OCI-LY1 (cell line): ENCODE data around the gene OPRM1.
"Not testable (repeated sequence)": the region's sequence is repeated elsewhere in the genome, so short reads cannot be mapped to it uniquely, and the experiment has no call there.

Experiments
- H2AFZ ChIP-seq: fragments of 200-600 bp; sonication (generic), shearing (Covaris generic); 2 replicates; pipeline ENCODE4 v1.6.0; 2014; ENCODE audit warnings: antibody characterized with exemption, mild to moderate bottlenecking, low read length
- H3F3A ChIP-seq: fragments of 200-600 bp; sonication (generic), shearing (Covaris generic); 2 replicates; pipeline ENCODE4 v1.6.0; 2014; ENCODE audit warnings: mild to moderate bottlenecking, antibody characterized with exemption, low read length, moderate library complexity; ENCODE audit not compliant: insufficient read depth
- H3K27ac ChIP-seq: fragments of 200-600 bp; sonication (generic); 2 replicates; pipeline ENCODE4 v1.5.1; 2014; ENCODE audit warnings: low read length, mixed run types, mild to moderate bottlenecking, low read depth; ENCODE audit not compliant: poor library complexity, severe bottlenecking
- H3K27me3 ChIP-seq: fragments of 200-600 bp; sonication (generic); 2 replicates; pipeline ENCODE4 v1.6.0; 2014; ENCODE audit warnings: antibody characterized with exemption, mild to moderate bottlenecking, low read length, moderate library complexity; ENCODE audit not compliant: insufficient read depth
- H3K36me3 ChIP-seq: fragments of 200-600 bp; sonication (generic); 2 replicates; pipeline ENCODE4 v1.6.1; 2014; ENCODE audit warnings: mild to moderate bottlenecking, antibody characterized with exemption, low read length, moderate library complexity, mixed read lengths; ENCODE audit not compliant: insufficient read depth
- H3K4me1 ChIP-seq: fragments of 200-600 bp; sonication (generic); 2 replicates; pipeline ENCODE4 v1.5.1; 2014; ENCODE audit warnings: mild to moderate bottlenecking, low read length, moderate library complexity; ENCODE audit not compliant: insufficient read depth, severe bottlenecking
- H3K4me2 ChIP-seq: fragments of 200-600 bp; sonication (generic), shearing (Covaris generic); 2 replicates; pipeline ENCODE4 v1.6.1; 2014; ENCODE audit warnings: low read length
- H3K4me3 ChIP-seq: fragments of 200-600 bp; sonication (generic); 2 replicates; pipeline ENCODE4 v1.5.1; 2014; ENCODE audit warnings: low read length, low read depth, mild to moderate bottlenecking, mixed read lengths; ENCODE audit not compliant: poor library complexity, severe bottlenecking
- H3K79me2 ChIP-seq: fragments of 200-600 bp; shearing (Covaris generic); 2 replicates; pipeline ENCODE4 v1.6.1; 2016; ENCODE audit warnings: mixed run types, low read length, mixed read lengths; ENCODE audit not compliant: insufficient read depth
- H3K9ac ChIP-seq: fragments of 200-600 bp; sonication (generic), shearing (Covaris generic); 2 replicates; pipeline ENCODE4 v1.6.1; 2014; ENCODE audit warnings: mild to moderate bottlenecking, low read length, mixed read lengths
- H3K9me2 ChIP-seq: fragments of 200-600 bp; sonication (generic), shearing (Covaris generic); 2 replicates; pipeline ENCODE4 v1.6.1; 2014; ENCODE audit warnings: low read depth, mild to moderate bottlenecking, low read length, mixed read lengths
- H3K9me3 ChIP-seq: fragments of 200-600 bp; shearing (Covaris generic); 2 replicates; pipeline ENCODE4 v1.6.1; 2014; ENCODE audit warnings: low read length, mixed read lengths
- H4K20me1 ChIP-seq: fragments of 200-600 bp; sonication (generic), shearing (Covaris generic); 2 replicates; pipeline ENCODE4 v1.6.0; 2016; ENCODE audit warnings: mild to moderate bottlenecking, low read length; ENCODE audit not compliant: insufficient read depth
- EZH2 ChIP-seq: fragments of 200-600 bp; sonication (generic), shearing (Covaris generic); IDR thresholded peaks from 2 replicates; pipeline ENCODE4 v1.8.0; 2017; ENCODE audit warnings: borderline replicate concordance, mixed run types, mild to moderate bottlenecking, antibody characterized with exemption, low read length, moderate library complexity, mixed read lengths
- TF ChIP-seq, protein P1 (sequence below): fragments of 200-600 bp; sonication (generic), shearing (Covaris generic); IDR thresholded peaks from 2 replicates; pipeline ENCODE4 v1.5.1; 2017; ENCODE audit warnings: mild to moderate bottlenecking, antibody characterized with exemption, low read length, moderate library complexity, mixed read lengths

OPRM1 gene

DNA sequence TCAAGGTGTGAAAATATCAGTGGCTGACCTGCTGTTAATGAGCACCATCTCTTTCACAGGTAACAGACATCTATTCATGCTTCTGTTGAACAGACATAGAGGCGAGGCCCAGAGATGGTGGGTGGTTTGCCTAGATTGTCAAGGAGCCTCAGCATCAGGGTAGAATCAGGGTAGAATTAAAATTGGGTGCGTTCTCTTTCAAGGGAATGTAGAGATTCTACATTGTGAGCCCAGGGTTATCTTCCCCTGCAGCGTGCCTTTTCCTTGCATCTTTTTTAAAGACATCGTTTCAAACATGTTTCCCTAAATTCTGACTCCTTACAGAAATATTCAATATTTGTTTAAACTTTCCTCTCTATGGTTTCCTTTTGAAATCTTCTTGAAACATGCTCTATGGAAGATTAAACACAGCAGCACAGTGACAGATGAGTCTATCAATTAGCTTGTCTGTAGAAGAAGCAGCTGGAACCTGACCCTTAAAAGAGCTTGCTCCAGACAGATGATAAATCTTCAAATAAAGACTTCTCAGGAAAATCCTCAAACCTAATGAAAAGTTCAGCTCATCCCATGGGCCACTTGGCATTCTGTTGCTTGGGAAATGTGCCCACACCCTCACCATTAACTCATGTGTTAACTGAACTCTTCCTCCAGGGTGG is 197.7 kb downstream of the OPRM1 start:
- H4K20me1 ChIP-seq: no peaks in the 10 kb centered on the region
- H3K9ac ChIP-seq: no peak overlapping the region
- no peak overlapping the region for H3K27ac ChIP-seq
- no peaks in the 10 kb centered on the region for H3K27me3 ChIP-seq
- no peak overlapping the region for H3K4me3 ChIP-seq
- no peaks in the 10 kb centered on the region for H3K79me2 ChIP-seq
- H3K4me2 ChIP-seq: no peak overlapping the region
- no peaks in the 10 kb centered on the region for H3K4me1 ChIP-seq
- TF ChIP-seq, protein P1, sequence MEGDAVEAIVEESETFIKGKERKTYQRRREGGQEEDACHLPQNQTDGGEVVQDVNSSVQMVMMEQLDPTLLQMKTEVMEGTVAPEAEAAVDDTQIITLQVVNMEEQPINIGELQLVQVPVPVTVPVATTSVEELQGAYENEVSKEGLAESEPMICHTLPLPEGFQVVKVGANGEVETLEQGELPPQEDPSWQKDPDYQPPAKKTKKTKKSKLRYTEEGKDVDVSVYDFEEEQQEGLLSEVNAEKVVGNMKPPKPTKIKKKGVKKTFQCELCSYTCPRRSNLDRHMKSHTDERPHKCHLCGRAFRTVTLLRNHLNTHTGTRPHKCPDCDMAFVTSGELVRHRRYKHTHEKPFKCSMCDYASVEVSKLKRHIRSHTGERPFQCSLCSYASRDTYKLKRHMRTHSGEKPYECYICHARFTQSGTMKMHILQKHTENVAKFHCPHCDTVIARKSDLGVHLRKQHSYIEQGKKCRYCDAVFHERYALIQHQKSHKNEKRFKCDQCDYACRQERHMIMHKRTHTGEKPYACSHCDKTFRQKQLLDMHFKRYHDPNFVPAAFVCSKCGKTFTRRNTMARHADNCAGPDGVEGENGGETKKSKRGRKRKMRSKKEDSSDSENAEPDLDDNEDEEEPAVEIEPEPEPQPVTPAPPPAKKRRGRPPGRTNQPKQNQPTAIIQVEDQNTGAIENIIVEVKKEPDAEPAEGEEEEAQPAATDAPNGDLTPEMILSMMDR: no peak
- no peak for TF ChIP-seq EZH2
- H3K9me3 ChIP-seq: no peaks in the 10 kb centered on the region
- no peak overlapping the region for H2AFZ ChIP-seq
- H3K36me3 ChIP-seq: no peaks in the 10 kb centered on the region
- no peaks in the 10 kb centered on the region for H3K9me2 ChIP-seq
- H3F3A ChIP-seq: no peaks in the 10 kb centered on the region

DNA sequence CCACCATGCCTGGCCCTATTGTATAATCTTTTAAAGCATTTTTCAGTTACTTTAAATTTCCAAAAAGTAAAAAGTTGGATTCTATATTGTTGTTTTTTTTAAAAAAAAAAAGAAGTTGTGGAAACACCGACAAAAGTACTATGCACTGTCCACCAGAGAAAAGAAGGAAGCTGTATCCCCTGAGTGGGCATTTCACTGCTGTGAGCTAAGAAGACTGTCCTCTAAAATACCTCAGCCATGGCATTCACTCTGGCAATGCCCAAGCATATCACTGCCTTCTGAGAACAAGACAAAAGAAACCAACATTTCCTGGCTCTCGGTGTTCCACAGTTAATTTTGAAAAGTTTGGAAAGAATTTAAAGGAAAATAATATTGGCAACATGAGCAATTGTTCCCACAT is 199.8 kb downstream of the OPRM1 start:
- no peaks in the 10 kb centered on the region for H3K27me3 ChIP-seq
- no peak overlapping the region for H3K27ac ChIP-seq
- H3K4me1 ChIP-seq: no peaks in the 10 kb centered on the region
- H3K9ac ChIP-seq: no peak overlapping the region
- no peaks in the 10 kb centered on the region for H3F3A ChIP-seq
- H4K20me1 ChIP-seq: no peaks in the 10 kb centered on the region
- no peak overlapping the region for H3K4me2 ChIP-seq
- TF ChIP-seq, protein P1: no peak
- no peak for TF ChIP-seq EZH2
- no peaks in the 10 kb centered on the region for H3K9me2 ChIP-seq
- no peaks in the 10 kb centered on the region for H3K79me2 ChIP-seq
- H3K36me3 ChIP-seq: no peaks in the 10 kb centered on the region
- H3K4me3 ChIP-seq: no peak overlapping the region
- H3K9me3 ChIP-seq: no peaks in the 10 kb centered on the region
- no peak overlapping the region for H2AFZ ChIP-seq

DNA sequence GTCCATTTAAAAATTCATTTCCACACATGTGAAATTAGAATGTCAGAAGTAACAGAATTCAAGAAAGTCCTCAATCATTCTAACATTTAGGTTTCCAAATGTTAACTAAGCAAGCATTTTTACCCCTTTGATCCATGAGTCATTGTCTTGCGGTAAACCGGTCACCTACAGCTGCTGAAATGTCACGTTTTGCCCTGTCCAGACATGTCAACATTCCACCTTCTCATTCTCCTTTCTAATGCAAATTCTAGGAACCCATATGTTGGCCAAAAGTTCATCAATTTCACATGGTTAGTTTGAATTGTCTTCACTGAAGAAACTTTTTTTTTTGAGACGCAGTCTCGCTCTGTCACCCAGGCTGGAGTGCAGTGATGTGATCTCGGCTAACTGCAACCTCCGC is 200.4 kb downstream of the OPRM1 start:
- Histone ChIP-seq H3K4me1 (no peaks in the 10 kb centered on the region), H3K36me3 (no peaks in the 10 kb centered on the region)

DNA sequence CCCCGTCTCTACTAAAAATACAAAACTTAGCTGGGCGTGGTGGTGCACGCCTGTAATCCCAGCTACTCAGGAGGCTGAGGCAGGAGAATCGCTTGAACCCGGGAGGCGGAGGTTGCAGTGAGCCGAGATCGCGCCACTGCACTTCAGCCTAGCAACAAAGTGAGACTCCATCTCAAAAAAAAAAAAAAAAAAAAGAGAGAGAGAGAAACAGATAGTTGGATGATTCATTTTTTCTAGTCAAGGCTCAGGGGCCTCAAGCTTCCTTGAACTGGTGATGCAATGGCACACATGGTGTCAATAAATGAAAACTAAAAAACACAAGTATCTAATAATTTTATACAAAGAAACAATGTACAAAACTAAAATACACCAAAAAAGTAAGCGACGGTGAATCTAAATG is 202.0 kb downstream of the OPRM1 start:
- H3K9me2 ChIP-seq, H3F3A ChIP-seq, H3K27me3 ChIP-seq, H2AFZ ChIP-seq, H3K4me2 ChIP-seq, H3K9ac ChIP-seq, H3K79me2 ChIP-seq, H3K4me1 ChIP-seq, H3K9me3 ChIP-seq, H3K4me3 ChIP-seq, H4K20me1 ChIP-seq, H3K27ac ChIP-seq, H3K36me3 ChIP-seq: not testable (repeated sequence)

More for the DNA sequence above, 200.4 kb downstream of the OPRM1 start:
- Histone ChIP-seq H3K4me3 (no peak overlapping the region), H3K4me2 (no peak overlapping the region), H3K27me3 (no peaks in the 10 kb centered on the region), H3F3A (no peaks in the 10 kb centered on the region), H4K20me1 (no peaks in the 10 kb centered on the region), H3K79me2 (no peaks in the 10 kb centered on the region), H3K9me3 (no peaks in the 10 kb centered on the region), H3K27ac (no peak overlapping the region), H3K9me2 (no peaks in the 10 kb centered on the region), H2AFZ (no peak overlapping the region), H3K9ac (no peak overlapping the region)
- TF ChIP-seq, protein P1: no peak
- TF ChIP-seq EZH2: no peak
